Measurements from ENCODE around the gene GBF1. TPM values are rescaled to one million over a fixed set of nuclear protein-coding genes. Genes with fewer than 3 reads are reported as not detected.
A peak's percentile ranks its signal among the peaks of the same experiment; 100 is the strongest.
"Not testable (repeated sequence)": the region's sequence is repeated elsewhere in the genome, so short reads cannot be mapped to it uniquely, and the experiment has no call there.

The GBF1 gene
- total RNA-seq, 6 experiments from 2014 or later = 67.2 to 83.6 (median 74.2) TPM

- no peak for TF ChIP-seq CTCF (IDR thresholded peaks at IDR 0.05)
- H3K27me3 Mint-ChIP-seq (ENCODE audit: insufficient read depth) = no peaks in the 10 kb centered on the region; the same call in 1 of the 2 replicates
- no peaks in the 10 kb centered on the region for H3K9me3 Mint-ChIP-seq
- H3K36me3 Mint-ChIP-seq (ENCODE audit: low read depth) = no peaks in the 10 kb centered on the region
- H3K4me3 Mint-ChIP-seq = peak overlapping the region; percentile 59
- no peak for DNase-seq
- peaks cover 46% of the 10 kb centered on the region for H3K4me1 Mint-ChIP-seq (ENCODE audit: low read depth)
- H3K27ac Mint-ChIP-seq = peak overlapping the region; percentile 67
Observed at GRCh38 chr10:102298899-102299298, 53.6 kb downstream of the GBF1 start.

- H3K27me3 Mint-ChIP-seq (ENCODE audit: insufficient read depth) = no peaks in the 10 kb centered on the region; the same call in 1 of the 2 replicates
- H3K4me1 Mint-ChIP-seq (ENCODE audit: low read depth) = peaks cover 50% of the 10 kb centered on the region
- peak overlapping the region; percentile 78 for H3K4me3 Mint-ChIP-seq
- H3K36me3 Mint-ChIP-seq (ENCODE audit: low read depth) = no peaks in the 10 kb centered on the region
- peak; percentile 60 for DNase-seq
- no peaks in the 10 kb centered on the region for H3K9me3 Mint-ChIP-seq
- no peak for TF ChIP-seq CTCF (IDR thresholded peaks at IDR 0.05)
- peak overlapping the region; percentile 86 for H3K27ac Mint-ChIP-seq
Observed at GRCh38 chr10:102299873-102300272, 54.5 kb downstream of the GBF1 start.

- Mint-ChIP-seq H3K36me3 (ENCODE audit: low read depth) (no peaks in the 10 kb centered on the region), H3K4me3 (peak overlapping the region; percentile 78), H3K27me3 (ENCODE audit: insufficient read depth) (no peaks in the 10 kb centered on the region; the same call in 1 of the 2 replicates), H3K4me1 (ENCODE audit: low read depth) (peaks cover 51% of the 10 kb centered on the region), H3K9me3 (no peaks in the 10 kb centered on the region), H3K27ac (peak overlapping the region; percentile 86)
- no peak for TF ChIP-seq CTCF (IDR thresholded peaks at IDR 0.05)
- peak; percentile 83 for DNase-seq
Observed at GRCh38 chr10:102300278-102300843, 55.0 kb downstream of the GBF1 start.

- H3K27ac Mint-ChIP-seq = peak overlapping the region; percentile 86
- not testable (repeated sequence) for H3K27me3 Mint-ChIP-seq (ENCODE audit: insufficient read depth); H3K36me3 Mint-ChIP-seq (ENCODE audit: low read depth); H3K9me3 Mint-ChIP-seq; DNase-seq
- H3K4me3 Mint-ChIP-seq = peak overlapping the region; percentile 78
- peaks cover 51% of the 10 kb centered on the region for H3K4me1 Mint-ChIP-seq (ENCODE audit: low read depth)
Observed at GRCh38 chr10:102300912-102301311, 55.6 kb downstream of the GBF1 start.

GRCh38 chr10:102301332-102301731 is 56.0 kb downstream of the GBF1 start:
- not testable (repeated sequence) for H3K4me3 Mint-ChIP-seq; DNase-seq; H3K9me3 Mint-ChIP-seq; H3K27me3 Mint-ChIP-seq (ENCODE audit: insufficient read depth); H3K36me3 Mint-ChIP-seq (ENCODE audit: low read depth)
- H3K4me1 Mint-ChIP-seq (ENCODE audit: low read depth) = peaks cover 51% of the 10 kb centered on the region
- H3K27ac Mint-ChIP-seq = peak overlapping the region; percentile 48

- TF ChIP-seq CTCF (IDR thresholded peaks at IDR 0.05) = no peak
- no peak overlapping the region for H3K4me3 Mint-ChIP-seq
- peaks cover 10% of the 10 kb centered on the region; the same call in 1 of the 2 replicates for H3K36me3 Mint-ChIP-seq (ENCODE audit: low read depth)
- peaks cover 51% of the 10 kb centered on the region for H3K4me1 Mint-ChIP-seq (ENCODE audit: low read depth)
- DNase-seq = peak; percentile 54
- H3K27ac Mint-ChIP-seq = peak overlapping the region; percentile 59
- no peaks in the 10 kb centered on the region for H3K27me3 Mint-ChIP-seq (ENCODE audit: insufficient read depth)
- H3K9me3 Mint-ChIP-seq = no peaks in the 10 kb centered on the region
Observed at GRCh38 chr10:102302611-102303010, 57.3 kb downstream of the GBF1 start.

All from HFFc6 (cell line).